ENCODE results near the gene POMT1.

Gene POMT1

DNA sequence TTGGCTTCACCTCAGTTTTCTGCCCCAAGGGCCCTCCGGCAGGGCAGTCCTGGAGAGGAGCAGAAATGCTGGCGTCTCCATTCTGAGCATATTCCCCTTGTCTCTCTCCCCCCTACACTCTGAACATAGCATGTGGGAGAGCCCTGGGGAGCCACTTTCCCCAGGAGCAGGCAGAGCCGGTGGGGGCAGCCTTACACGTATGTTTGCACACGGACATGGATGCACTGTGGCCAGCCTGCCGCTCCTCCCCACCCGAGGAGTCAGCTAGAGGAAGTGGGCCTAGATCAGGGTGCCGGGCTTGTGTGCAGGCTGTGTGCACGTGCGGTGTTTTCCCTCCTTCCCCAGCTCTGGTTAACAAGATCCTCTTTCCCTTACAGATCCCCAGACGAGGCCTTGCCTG lies 25.4 kb upstream of the POMT1 start:
- Histone ChIP-seq H3K27ac (replicated peaks; ENCODE audit: low read length) (no peak overlapping the region), H3K4ac (ENCODE audit: low read length) (no peak overlapping the region), H2AK5ac (ENCODE audit: low read depth, low read length) (no peak overlapping the region), H3K23ac (ENCODE audit: low read depth, low read length, poor library complexity) (no peak overlapping the region), H4K91ac (ENCODE audit: low read depth, low read length, poor library complexity) (no peak overlapping the region), H3K14ac (ENCODE audit: low read length) (no peak overlapping the region), H3K27me3 (ENCODE audit: control insufficient read depth in 3 of 3, insufficient read depth in 3 of 3, low read depth in 1 of 3, low read length in 3 of 3) (no peaks in the 10 kb centered on the region), H2BK120ac (ENCODE audit: low read depth, low read length) (no peak overlapping the region), H4K8ac (ENCODE audit: low read depth, low read length) (no peak overlapping the region), H3K9me3 (replicated peaks in 1 of 2; ENCODE audit: control insufficient read depth in 2 of 2, insufficient read depth in 1 of 2, low read depth in 1 of 2, low read length in 2 of 2) (no peaks in the 10 kb centered on the region), H3K4me1 (ENCODE audit: control insufficient read depth in 2 of 2, insufficient read depth in 1 of 2, low read depth in 1 of 2, low read length in 2 of 2) (no peaks in the 10 kb centered on the region), H3K9ac (ENCODE audit: low read depth, low read length, poor library complexity) (no peak overlapping the region), H2BK15ac (ENCODE audit: low read length) (no peak overlapping the region), H3K4me2 (ENCODE audit: insufficient read depth, low read length, poor library complexity, severe bottlenecking) (no peak overlapping the region), H3K36me3 (replicated peaks in 1 of 2; ENCODE audit: control insufficient read depth in 2 of 2, insufficient read depth in 2 of 2, low read length in 2 of 2) (peaks cover 88 to 98% of the 10 kb centered on the region in 2 donors), H3K4me3 (ENCODE audit: low read length in 2 of 2) (no peak overlapping the region), H2AFZ (ENCODE audit: low read length) (no peak overlapping the region), H3K18ac (ENCODE audit: low read length) (no peak overlapping the region), H2BK12ac (ENCODE audit: low read length) (no peak overlapping the region), H2BK5ac (ENCODE audit: low read length) (no peak overlapping the region), H3K79me1 (ENCODE audit: low read depth, low read length) (peaks cover 19% of the 10 kb centered on the region)
- DNase-seq (ENCODE audit: low spot score) = no peak
- WGBS, 2 donors (ENCODE audit: extremely low coverage in 2 of 2, insufficient read length in 2 of 2, insufficient replicate concordance in 1 of 2) = no CpG with 5 or more reads among the region's 11 CpGs

DNA sequence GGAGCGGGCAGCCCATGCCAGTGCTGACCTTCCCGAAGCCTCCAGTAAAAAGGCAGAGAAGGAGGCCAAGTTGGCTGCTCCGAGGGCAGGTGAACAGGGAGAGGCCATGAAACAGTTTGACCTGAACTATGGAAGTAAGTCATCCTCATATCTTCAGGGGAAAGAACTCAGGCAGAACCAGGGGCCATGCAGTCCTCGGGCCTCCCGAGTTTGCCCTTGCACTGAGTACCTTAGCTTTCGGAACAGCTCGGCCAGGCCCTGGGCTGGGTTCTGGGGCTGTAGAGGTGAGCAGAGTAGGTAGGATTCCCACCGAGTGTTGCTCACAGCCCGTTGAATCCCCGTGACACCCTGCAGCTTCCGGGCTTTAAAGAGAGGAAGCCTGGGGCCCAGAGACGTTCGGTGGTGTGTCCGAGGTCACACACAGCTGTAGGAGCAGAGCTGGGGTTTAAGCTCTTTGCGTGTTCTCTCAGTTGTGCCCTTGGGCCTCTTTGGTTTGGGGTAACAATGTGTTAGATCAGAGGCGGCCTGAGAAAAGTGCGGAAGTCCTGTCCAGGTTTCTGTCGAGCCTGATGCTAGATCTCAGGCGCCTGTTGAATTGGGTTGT lies 24.8 kb upstream of the POMT1 start:
- no peak overlapping the region for H4K8ac ChIP-seq (ENCODE audit: low read depth, low read length)
- H3K27me3 ChIP-seq (ENCODE audit: control insufficient read depth in 3 of 3, insufficient read depth in 3 of 3, low read depth in 1 of 3, low read length in 3 of 3) = no peaks in the 10 kb centered on the region
- H3K27ac ChIP-seq (replicated peaks; ENCODE audit: low read length) = no peak overlapping the region
- no peak overlapping the region for H2AFZ ChIP-seq (ENCODE audit: low read length)
- no peak overlapping the region for H3K4ac ChIP-seq (ENCODE audit: low read length)
- no peak overlapping the region for H3K14ac ChIP-seq (ENCODE audit: low read length)
- no peak overlapping the region for H3K9ac ChIP-seq (ENCODE audit: low read depth, low read length, poor library complexity)
- no CpG with 5 or more reads among the region's 19 CpGs for WGBS, 2 donors (ENCODE audit: extremely low coverage in 2 of 2, insufficient read length in 2 of 2, insufficient replicate concordance in 1 of 2)
- H3K23ac ChIP-seq (ENCODE audit: low read depth, low read length, poor library complexity) = no peak overlapping the region
- peaks cover 19% of the 10 kb centered on the region for H3K79me1 ChIP-seq (ENCODE audit: low read depth, low read length)
- H2BK12ac ChIP-seq (ENCODE audit: low read length) = no peak overlapping the region
- no peak overlapping the region for H2BK120ac ChIP-seq (ENCODE audit: low read depth, low read length)
- H2BK15ac ChIP-seq (ENCODE audit: low read length) = no peak overlapping the region
- no peaks in the 10 kb centered on the region for H3K9me3 ChIP-seq (replicated peaks in 1 of 2; ENCODE audit: control insufficient read depth in 2 of 2, insufficient read depth in 1 of 2, low read depth in 1 of 2, low read length in 2 of 2)
- peak overlapping the region in 1 of 2 donors; percentile 9 for H3K4me3 ChIP-seq (ENCODE audit: low read length in 2 of 2)
- H3K4me1 ChIP-seq (ENCODE audit: control insufficient read depth in 2 of 2, insufficient read depth in 1 of 2, low read depth in 1 of 2, low read length in 2 of 2) = no peaks in the 10 kb centered on the region
- no peak overlapping the region for H2BK5ac ChIP-seq (ENCODE audit: low read length)
- no peak overlapping the region for H3K18ac ChIP-seq (ENCODE audit: low read length)
- H4K91ac ChIP-seq (ENCODE audit: low read depth, low read length, poor library complexity) = no peak overlapping the region
- H2AK5ac ChIP-seq (ENCODE audit: low read depth, low read length) = no peak overlapping the region
- no peak overlapping the region for H3K4me2 ChIP-seq (ENCODE audit: insufficient read depth, low read length, poor library complexity, severe bottlenecking)
- H3K36me3 ChIP-seq (replicated peaks in 1 of 2; ENCODE audit: control insufficient read depth in 2 of 2, insufficient read depth in 2 of 2, low read length in 2 of 2) = peaks cover 92 to 99% of the 10 kb centered on the region in 2 donors
- DNase-seq (ENCODE audit: low spot score) = no peak

DNA sequence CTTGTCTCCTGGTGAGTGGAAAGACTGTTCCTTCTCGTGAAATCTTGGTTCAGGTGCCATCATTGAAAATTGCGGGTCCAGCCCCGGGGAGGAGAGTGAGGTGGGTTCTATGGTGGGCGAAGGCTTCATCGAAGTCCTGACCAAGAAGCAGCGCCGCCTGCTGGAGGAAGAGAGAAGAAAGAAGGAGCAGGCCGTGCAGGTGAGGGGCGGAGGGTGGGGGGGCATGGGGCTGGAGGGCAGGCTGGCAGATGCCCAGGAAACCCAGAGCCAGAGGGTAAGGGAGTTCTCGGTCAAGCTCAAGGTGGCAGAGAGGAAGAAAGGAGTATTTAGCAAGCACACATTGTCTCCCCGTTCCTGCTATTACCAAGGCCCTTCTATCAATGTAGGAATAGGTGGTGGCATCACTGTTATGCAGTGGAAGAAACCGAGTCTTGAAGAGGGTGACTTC lies 24.3 kb upstream of the POMT1 start:
- no CpG with 5 or more reads among the region's 12 CpGs for WGBS, 2 donors (ENCODE audit: extremely low coverage in 2 of 2, insufficient read length in 2 of 2, insufficient replicate concordance in 1 of 2)
- no peaks in the 10 kb centered on the region for H3K9me3 ChIP-seq (replicated peaks in 1 of 2; ENCODE audit: control insufficient read depth in 2 of 2, insufficient read depth in 1 of 2, low read depth in 1 of 2, low read length in 2 of 2)
- no peak overlapping the region for H2BK120ac ChIP-seq (ENCODE audit: low read depth, low read length)
- no peak overlapping the region for H4K8ac ChIP-seq (ENCODE audit: low read depth, low read length)
- H2AFZ ChIP-seq (ENCODE audit: low read length) = no peak overlapping the region
- H4K91ac ChIP-seq (ENCODE audit: low read depth, low read length, poor library complexity) = no peak overlapping the region
- peaks cover 19% of the 10 kb centered on the region for H3K79me1 ChIP-seq (ENCODE audit: low read depth, low read length)
- no peak overlapping the region for H2AK5ac ChIP-seq (ENCODE audit: low read depth, low read length)
- no peak overlapping the region for H3K4ac ChIP-seq (ENCODE audit: low read length)
- H3K27ac ChIP-seq (replicated peaks; ENCODE audit: low read length) = no peak overlapping the region
- no peak overlapping the region for H3K23ac ChIP-seq (ENCODE audit: low read depth, low read length, poor library complexity)
- no peaks in the 10 kb centered on the region for H3K4me1 ChIP-seq (ENCODE audit: control insufficient read depth in 2 of 2, insufficient read depth in 1 of 2, low read depth in 1 of 2, low read length in 2 of 2)
- peak; percentile 63 for DNase-seq (ENCODE audit: low spot score)
- H3K27me3 ChIP-seq (ENCODE audit: control insufficient read depth in 3 of 3, insufficient read depth in 3 of 3, low read depth in 1 of 3, low read length in 3 of 3) = no peaks in the 10 kb centered on the region
- no peak overlapping the region for H3K4me3 ChIP-seq (ENCODE audit: low read length in 2 of 2)
- H3K36me3 ChIP-seq (replicated peaks in 1 of 2; ENCODE audit: control insufficient read depth in 2 of 2, insufficient read depth in 2 of 2, low read length in 2 of 2) = peaks cover 92 to 99% of the 10 kb centered on the region in 2 donors
- no peak overlapping the region for H2BK15ac ChIP-seq (ENCODE audit: low read length)
- no peak overlapping the region for H3K14ac ChIP-seq (ENCODE audit: low read length)
- H2BK5ac ChIP-seq (ENCODE audit: low read length) = no peak overlapping the region
- no peak overlapping the region for H3K4me2 ChIP-seq (ENCODE audit: insufficient read depth, low read length, poor library complexity, severe bottlenecking)
- H2BK12ac ChIP-seq (ENCODE audit: low read length) = no peak overlapping the region
- no peak overlapping the region for H3K18ac ChIP-seq (ENCODE audit: low read length)
- H3K9ac ChIP-seq (ENCODE audit: low read depth, low read length, poor library complexity) = no peak overlapping the region

DNA sequence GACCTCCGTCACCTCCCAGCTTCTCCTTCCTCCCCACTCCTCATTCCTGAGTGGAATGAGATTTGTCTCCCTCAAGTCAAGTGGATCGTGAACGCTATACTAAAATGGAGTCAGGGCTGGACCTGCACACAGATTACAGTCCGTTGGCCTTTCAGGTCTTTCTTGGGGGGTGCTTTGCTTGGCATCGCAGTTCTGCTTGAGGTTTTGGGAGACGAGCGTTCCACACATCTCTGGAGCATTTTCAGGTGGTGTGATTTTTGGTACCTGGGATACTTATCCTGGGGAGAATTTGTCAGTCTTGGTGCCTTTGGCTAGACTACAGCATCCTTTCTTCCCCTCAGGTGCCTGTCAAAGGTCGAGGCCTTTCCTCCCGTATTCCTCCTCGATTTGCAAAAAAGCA lies 23.8 kb upstream of the POMT1 start:
- Histone ChIP-seq H3K4me2 (ENCODE audit: insufficient read depth, low read length, poor library complexity, severe bottlenecking) (no peak overlapping the region), H2BK5ac (ENCODE audit: low read length) (no peak overlapping the region), H3K4ac (ENCODE audit: low read length) (no peak overlapping the region), H3K79me1 (ENCODE audit: low read depth, low read length) (peaks cover 20% of the 10 kb centered on the region), H3K4me1 (ENCODE audit: control insufficient read depth in 2 of 2, insufficient read depth in 1 of 2, low read depth in 1 of 2, low read length in 2 of 2) (no peaks in the 10 kb centered on the region), H2AFZ (ENCODE audit: low read length) (no peak overlapping the region), H3K9me3 (replicated peaks in 1 of 2; ENCODE audit: control insufficient read depth in 2 of 2, insufficient read depth in 1 of 2, low read depth in 1 of 2, low read length in 2 of 2) (no peaks in the 10 kb centered on the region), H3K18ac (ENCODE audit: low read length) (no peak overlapping the region), H2BK120ac (ENCODE audit: low read depth, low read length) (no peak overlapping the region), H3K23ac (ENCODE audit: low read depth, low read length, poor library complexity) (no peak overlapping the region), H2BK15ac (ENCODE audit: low read length) (no peak overlapping the region), H2AK5ac (ENCODE audit: low read depth, low read length) (no peak overlapping the region), H3K27ac (replicated peaks; ENCODE audit: low read length) (no peak overlapping the region), H3K9ac (ENCODE audit: low read depth, low read length, poor library complexity) (no peak overlapping the region), H4K8ac (ENCODE audit: low read depth, low read length) (no peak overlapping the region), H3K4me3 (ENCODE audit: low read length in 2 of 2) (no peak overlapping the region), H3K14ac (ENCODE audit: low read length) (no peak overlapping the region), H2BK12ac (ENCODE audit: low read length) (no peak overlapping the region), H4K91ac (ENCODE audit: low read depth, low read length, poor library complexity) (no peak overlapping the region), H3K27me3 (ENCODE audit: control insufficient read depth in 3 of 3, insufficient read depth in 3 of 3, low read depth in 1 of 3, low read length in 3 of 3) (no peaks in the 10 kb centered on the region), H3K36me3 (replicated peaks in 1 of 2; ENCODE audit: control insufficient read depth in 2 of 2, insufficient read depth in 2 of 2, low read length in 2 of 2) (peaks cover 92 to 99% of the 10 kb centered on the region in 2 donors)
- WGBS, 2 donors (ENCODE audit: extremely low coverage in 2 of 2, insufficient read length in 2 of 2, insufficient replicate concordance in 1 of 2) = no CpG with 5 or more reads among the region's 10 CpGs
- no peak for DNase-seq (ENCODE audit: low spot score)

Measured in neuronal stem cell (in vitro differentiated cells).